B cell (primary cell): ENCODE data around the gene CDYL. TPM values are rescaled to one million over a fixed set of nuclear protein-coding genes. Genes with fewer than 3 reads are reported as not detected.

Source experiments
- ATAC-seq: fragments of 200-7000 bp; cut with Tn5 transposase; one replicate; pipeline ENCODE4 v1.10.0; 2021; ENCODE audit warnings: low read depth, mild to moderate bottlenecking, moderate number of reproducible peaks, moderate library complexity
- CTCF ChIA-PET: fragments of 350-600 bp; sonication (Branson Sonifier 250); formaldehyde crosslinking; loops from one replicate; lab custom pipeline; 2021; ENCODE audit warnings: antibody characterized with exemption, inconsistent platforms; lab: Charles Lee
- POLR2A ChIA-PET: fragments of 350-600 bp; sonication (Branson Sonifier 250); formaldehyde crosslinking; loops from one replicate; lab custom pipeline; 2021; ENCODE audit warnings: antibody characterized with exemption; lab: Charles Lee
- DNase-seq: peaks from one replicate; pipeline ENCODE4 v3.0.0; 2013
- H2AFZ ChIP-seq: 2 replicates; pipeline ENCODE4 v1.6.1; 2012; ENCODE audit warnings: mild to moderate bottlenecking, low read depth, low read length; ENCODE audit not compliant: insufficient read depth, poor library complexity, severe bottlenecking
- H3K27ac ChIP-seq, 2 donors: 1 replicate in 1 of 2; 2 replicates in 1 of 2; pipeline ENCODE4 v1.5.1; 2012 to 2013; ENCODE audit warnings: low read length in 2 of 2, mild to moderate bottlenecking in 2 of 2, moderate library complexity in 1 of 2
- H3K27me3 ChIP-seq, 4 experiments: fragments of 200-600 bp in 1 of 4; sonication (generic) in 1 of 4; replicated peaks in 1 of 4; 1 replicate in 2 of 4; 2 replicates in 2 of 4; pipeline versions ENCODE4 v1.6.1 to v1.7.0; 2013 to 2016; ENCODE audit warnings: low read length in 3 of 4, mild to moderate bottlenecking in 2 of 4, mixed read lengths in 1 of 4, moderate library complexity in 1 of 4; ENCODE audit not compliant: insufficient read depth in 4 of 4, control insufficient read depth in 3 of 4; ENCODE audit errors: control extremely low read depth in 1 of 4
- H3K36me3 ChIP-seq, 2 experiments: replicated peaks in 1 of 2; 1 replicate in 1 of 2; 2 replicates in 1 of 2; pipeline versions ENCODE4 v1.6.1 to v1.7.1; 2013; ENCODE audit warnings: low read length in 1 of 2; ENCODE audit not compliant: insufficient read depth in 2 of 2, control insufficient read depth in 1 of 2; ENCODE audit errors: control extremely low read depth in 1 of 2, extremely low read depth in 1 of 2
- H3K4me1 ChIP-seq, 2 donors: fragments of 200-600 bp in 1 of 2; sonication (generic) in 1 of 2; 1 replicate in 1 of 2; 2 replicates in 1 of 2; pipeline versions ENCODE4 v1.5.1 to v1.6.1; 2013 to 2017; ENCODE audit warnings: low read length in 2 of 2; ENCODE audit not compliant: control insufficient read depth in 2 of 2, insufficient read depth in 2 of 2
- H3K4me2 ChIP-seq: replicated peaks from 2 replicates; pipeline ENCODE3; 2012; ENCODE audit warnings: mild to moderate bottlenecking, low read depth, low read length; ENCODE audit not compliant: poor library complexity, severe bottlenecking
- H3K4me3 ChIP-seq, 5 experiments: fragments of 200-600 bp in 1 of 5; sonication (generic) in 1 of 5; 1 replicate in 3 of 5; 2 replicates in 2 of 5; pipeline versions ENCODE4 v1.5.1 to v1.7.0; 2011 to 2016; ENCODE audit warnings: low read length in 4 of 5, mild to moderate bottlenecking in 4 of 5, low read depth in 2 of 5, control low read depth in 1 of 5, moderate library complexity in 1 of 5; ENCODE audit not compliant: insufficient read depth in 1 of 5; ENCODE audit errors: control extremely low read depth in 1 of 5, extremely low read depth in 1 of 5
- H3K79me2 ChIP-seq: fragments of 200-600 bp; sonication (generic); one replicate; pipeline ENCODE4 v1.6.0; 2016; ENCODE audit warnings: low read length; ENCODE audit not compliant: control insufficient read depth, insufficient read depth
- H3K9ac ChIP-seq: fragments of 200-600 bp; sonication (generic); 2 replicates; pipeline ENCODE4 v1.6.1; 2017; ENCODE audit warnings: mild to moderate bottlenecking, low read length, moderate library complexity
- H3K9me3 ChIP-seq, 3 donors: one replicate each; pipeline versions ENCODE4 v1.6.1 to v1.7.1; 2013; ENCODE audit warnings: low read length in 2 of 3; ENCODE audit not compliant: control insufficient read depth in 2 of 3, insufficient read depth in 1 of 3; ENCODE audit errors: control extremely low read depth in 1 of 3
- H4K20me1 ChIP-seq: 2 replicates; pipeline ENCODE4 v1.6.0; 2012; ENCODE audit warnings: mild to moderate bottlenecking, low read length; ENCODE audit not compliant: insufficient read depth, control insufficient read depth, poor library complexity, severe bottlenecking
- H3K27ac Mint-ChIP-seq: one replicate; pipeline ENCODE4 v1.8.0; 2021; ENCODE audit warnings: mixed read lengths
- H3K27me3 Mint-ChIP-seq: one replicate; pipeline ENCODE4 v1.8.0; 2021; ENCODE audit warnings: mixed read lengths
- H3K4me1 Mint-ChIP-seq: one replicate; pipeline ENCODE4 v1.8.0; 2021; ENCODE audit warnings: mixed read lengths
- H3K4me3 Mint-ChIP-seq: one replicate; pipeline ENCODE4 v1.8.0; 2021; ENCODE audit warnings: mixed read lengths
- H3K9me3 Mint-ChIP-seq: one replicate; pipeline ENCODE4 v1.8.0; 2022; ENCODE audit warnings: mixed read lengths; ENCODE audit not compliant: insufficient read depth
- EZH2 ChIP-seq: IDR thresholded peaks from 2 replicates; pipeline ENCODE4 v1.6.1; 2012; ENCODE audit warnings: borderline replicate concordance, low read depth, mild to moderate bottlenecking, moderate library complexity, low read length; ENCODE audit not compliant: insufficient read depth, poor library complexity, severe bottlenecking
- WGBS: methylation state at CpG from one replicate; pipeline ENCODE4 v1.1.5; 2013; ENCODE audit warnings: missing lambda C conversion rate; ENCODE audit not compliant: insufficient coverage; 5-methylcytosine and 5-hydroxymethylcytosine counted together
- intact Hi-C: fragments of 100-400 bp; cut with micrococcal nuclease; formaldehyde crosslinking; loops from one replicate; pipeline ENCODE4 v1.10.0; 2022
- polyA plus RNA-seq: library from polyadenylated mRNA; depleted of rRNA; stranded (reverse); fragments of >200 nt; gene quantifications from 2 replicates; pipeline ENCODE4 v1.2.3, GENCODE V29; 2012
- total RNA-seq, 2 donors: library from RNA; stranded (reverse); fragments of 120-200 nt in 1 of 2; gene quantifications; 1 replicate in 1 of 2; 2 replicates in 1 of 2; pipeline versions ENCODE4 v1.2.3 to v1.2.4, GENCODE V29; 2013 to 2022
- TF ChIP-seq, protein P1 (sequence below): fragments of 200-600 bp; IDR thresholded peaks from one replicate; pipeline ENCODE4 v1.8.0; 2022; ENCODE audit warnings: antibody characterized with exemption, mild to moderate bottlenecking

CDYL gene
- total and polyA plus RNA-seq, 2 donors (not counting 1 experiment from before 2014, with no cell fraction given) = 15.6 to 63.0 TPM

DNA sequence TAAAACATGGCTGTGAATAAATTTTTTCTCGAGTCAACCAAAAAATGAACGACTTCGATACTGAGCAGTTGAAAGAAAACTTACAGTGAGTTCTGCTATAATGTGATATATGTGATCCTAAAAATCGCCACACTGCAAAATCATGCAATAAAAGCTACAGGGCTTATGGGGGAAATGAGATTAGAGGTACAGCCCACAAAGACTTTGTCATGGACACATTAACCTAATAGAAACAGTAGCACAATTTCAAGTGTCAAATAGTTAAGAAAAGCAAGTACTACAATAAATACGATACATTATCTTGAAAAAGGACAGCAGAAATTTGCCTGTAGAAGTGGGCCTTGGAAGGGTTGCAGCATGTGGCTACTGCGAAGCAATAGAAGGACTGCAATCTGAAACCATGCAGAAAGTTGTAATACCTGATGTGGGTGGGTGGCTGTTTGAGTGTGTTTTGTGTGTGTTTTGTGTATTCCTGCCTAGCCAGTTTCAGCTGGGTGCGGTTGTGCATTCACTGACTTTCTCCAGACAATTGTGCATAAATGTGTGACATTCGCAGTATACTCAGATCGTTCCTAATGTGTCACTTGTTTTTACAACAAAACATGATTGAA is 148.6 kb downstream of the CDYL start:
- POLR2A ChIA-PET = no interaction called here
- Mint-ChIP-seq H3K27me3 (no peaks in the 10 kb centered on the region), H3K4me3 (no peak overlapping the region), H3K9me3 (no peaks in the 10 kb centered on the region), H3K4me1 (peaks cover 22% of the 10 kb centered on the region), H3K27ac (no peak overlapping the region)
- H3K79me2 ChIP-seq = peaks cover 74% of the 10 kb centered on the region
- H4K20me1 ChIP-seq = peaks cover 56% of the 10 kb centered on the region
- no peak for ATAC-seq
- no peaks in the 10 kb centered on the region for H3K36me3 ChIP-seq
- CTCF ChIA-PET = no interaction called here
- H3K9ac ChIP-seq = no peak overlapping the region
- H3K9me3 ChIP-seq = no peaks in the 10 kb centered on the region
- H3K4me3 ChIP-seq = no peak overlapping the region
- no peaks in the 10 kb centered on the region for H3K27me3 ChIP-seq
- no peak for TF ChIP-seq EZH2
- TF ChIP-seq, protein P1, sequence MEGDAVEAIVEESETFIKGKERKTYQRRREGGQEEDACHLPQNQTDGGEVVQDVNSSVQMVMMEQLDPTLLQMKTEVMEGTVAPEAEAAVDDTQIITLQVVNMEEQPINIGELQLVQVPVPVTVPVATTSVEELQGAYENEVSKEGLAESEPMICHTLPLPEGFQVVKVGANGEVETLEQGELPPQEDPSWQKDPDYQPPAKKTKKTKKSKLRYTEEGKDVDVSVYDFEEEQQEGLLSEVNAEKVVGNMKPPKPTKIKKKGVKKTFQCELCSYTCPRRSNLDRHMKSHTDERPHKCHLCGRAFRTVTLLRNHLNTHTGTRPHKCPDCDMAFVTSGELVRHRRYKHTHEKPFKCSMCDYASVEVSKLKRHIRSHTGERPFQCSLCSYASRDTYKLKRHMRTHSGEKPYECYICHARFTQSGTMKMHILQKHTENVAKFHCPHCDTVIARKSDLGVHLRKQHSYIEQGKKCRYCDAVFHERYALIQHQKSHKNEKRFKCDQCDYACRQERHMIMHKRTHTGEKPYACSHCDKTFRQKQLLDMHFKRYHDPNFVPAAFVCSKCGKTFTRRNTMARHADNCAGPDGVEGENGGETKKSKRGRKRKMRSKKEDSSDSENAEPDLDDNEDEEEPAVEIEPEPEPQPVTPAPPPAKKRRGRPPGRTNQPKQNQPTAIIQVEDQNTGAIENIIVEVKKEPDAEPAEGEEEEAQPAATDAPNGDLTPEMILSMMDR = no peak
- H2AFZ ChIP-seq = no peak overlapping the region
- DNase-seq = no peak
- no peak overlapping the region for H3K4me2 ChIP-seq
- 70% methylated on average over 2 of the region's 9 CpGs for WGBS
- H3K27ac ChIP-seq = no peak overlapping the region
- intact Hi-C loops = no loop called here
- no peaks in the 10 kb centered on the region for H3K4me1 ChIP-seq

GRCh38 chr6:4925580-4925979 is 149.4 kb downstream of the CDYL start:
- H3K27me3 ChIP-seq = no peaks in the 10 kb centered on the region
- Mint-ChIP-seq H3K4me1 (peaks cover 22% of the 10 kb centered on the region), H3K27ac (no peak overlapping the region), H3K27me3 (no peaks in the 10 kb centered on the region), H3K9me3 (no peaks in the 10 kb centered on the region), H3K4me3 (no peak overlapping the region)
- peaks cover 82% of the 10 kb centered on the region for H3K79me2 ChIP-seq
- no peak overlapping the region for H3K27ac ChIP-seq
- ATAC-seq = no peak
- no peaks in the 10 kb centered on the region for H3K36me3 ChIP-seq
- H3K4me3 ChIP-seq = no peak overlapping the region
- ChIA-PET POLR2A (no interaction called here), CTCF (interaction anchor here (0.7 kb wide), 1 partner anchor 11 kb away, joined by 3 read pairs; no protein-coding TSS in a partner anchor)
- no peak overlapping the region for H3K9ac ChIP-seq
- H3K4me2 ChIP-seq = no peak overlapping the region
- intact Hi-C loops = no loop called here
- TF ChIP-seq, protein P1 = no peak
- TF ChIP-seq EZH2 = no peak
- H4K20me1 ChIP-seq = peaks cover 60% of the 10 kb centered on the region
- WGBS = 92% methylated on average over 6 of the region's 12 CpGs
- no peaks in the 10 kb centered on the region for H3K4me1 ChIP-seq
- no peaks in the 10 kb centered on the region for H3K9me3 ChIP-seq
- H2AFZ ChIP-seq = no peak overlapping the region
- DNase-seq = no peak
